Measurements from ENCODE around the gene KCNN3.

DNA sequence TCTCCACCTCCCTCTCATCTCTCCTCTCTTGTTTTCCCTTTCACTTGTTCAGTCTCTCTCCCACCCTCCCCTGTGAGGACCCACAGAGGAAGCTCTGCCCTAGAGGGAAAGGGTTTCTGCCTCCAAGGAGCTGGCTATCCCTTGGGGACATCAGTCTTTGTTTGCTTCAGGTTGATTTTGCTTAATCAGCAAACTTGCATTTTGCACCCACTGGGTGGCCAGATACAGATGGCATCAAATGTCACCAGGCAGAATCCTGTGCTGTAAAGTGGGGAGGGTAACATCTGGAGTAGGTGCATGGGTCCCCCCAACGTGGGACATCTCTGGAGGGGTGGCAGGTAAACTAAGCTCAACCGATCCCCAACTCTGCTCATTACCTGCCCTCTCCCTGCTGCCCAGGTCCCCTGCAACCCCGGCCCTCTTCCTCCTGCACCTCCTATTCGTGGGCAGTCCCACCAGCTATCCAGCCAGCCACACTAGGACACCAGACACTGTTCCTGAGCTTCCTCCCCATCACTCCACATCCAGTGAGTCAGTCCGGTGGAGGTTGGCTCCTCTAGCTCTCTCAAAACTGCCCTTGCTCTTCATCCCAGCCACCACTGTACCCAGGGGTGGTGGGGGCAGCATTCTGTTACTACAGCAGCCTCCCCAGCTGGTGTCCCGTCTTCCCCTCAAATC, 123.3 kb downstream of the KCNN3 start:
- TF ChIP-seq CTCF (IDR thresholded peaks at IDR 0.05 in 4 of 5, conservative IDR thresholded peaks at IDR 0.05 in 1 of 5), result no peak
- no peak for TF ChIP-seq POLR2A (IDR thresholded peaks at IDR 0.05)
